ENCODE results near the gene ZSCAN5A.
"Not testable (repeated sequence)": the region's sequence is repeated elsewhere in the genome, so short reads cannot be mapped to it uniquely, and the experiment has no call there.

The ZSCAN5A gene

GRCh38 chr19:56217039-56217949 lies 97.3 kb downstream of the ZSCAN5A start:
- FAIRE-seq, result no peak
- DNase-seq (ENCODE audit: insufficient read length, low spot score), result no peak

GRCh38 chr19:56211718-56212117 lies 102.9 kb downstream of the ZSCAN5A start:
- FAIRE-seq (no peak), DNase-seq (ENCODE audit: insufficient read length, low spot score) (no peak)

- not testable (repeated sequence) for FAIRE-seq; DNase-seq (ENCODE audit: insufficient read length, low spot score)
These were observed 104.6 kb downstream of the ZSCAN5A start for GRCh38 chr19:56210036-56210435.

- DNase-seq (ENCODE audit: insufficient read length, low spot score) (no peak), FAIRE-seq (no peak)
These were observed 105.5 kb downstream of the ZSCAN5A start for GRCh38 chr19:56209091-56209490.

GRCh38 chr19:56207581-56207980 lies 107.1 kb downstream of the ZSCAN5A start:
- FAIRE-seq; DNase-seq (ENCODE audit: insufficient read length, low spot score): not testable (repeated sequence)

GRCh38 chr19:56201973-56202372 lies 112.7 kb downstream of the ZSCAN5A start, which contains the start of gene ZSCAN5C:
ZSCAN5C (plus strand) TSS chr19:56202273; CDS start chr19:56205914, 3,641 bp downstream.
- DNase-seq (ENCODE audit: insufficient read length, low spot score), result no peak
- no peak for FAIRE-seq

GRCh38 chr19:56199687-56200086 lies 115.0 kb downstream of the ZSCAN5A start:
- FAIRE-seq (no peak), DNase-seq (ENCODE audit: insufficient read length, low spot score) (no peak)

- not testable (repeated sequence) for FAIRE-seq; DNase-seq (ENCODE audit: insufficient read length, low spot score)
These were observed 117.0 kb downstream of the ZSCAN5A start, which contains the start of gene ZSCAN5B for GRCh38 chr19:56197646-56198045. ZSCAN5B (minus strand) TSS chr19:56197783; CDS start chr19:56193052, 4,731 bp downstream.

GRCh38 chr19:56193981-56194640 lies 120.5 kb downstream of the ZSCAN5A start:
- DNase-seq (ENCODE audit: insufficient read length, low spot score), result no peak
- no peak for FAIRE-seq

GRCh38 chr19:56191711-56192110 lies 122.9 kb downstream of the ZSCAN5A start:
- FAIRE-seq, result no peak
- no peak for DNase-seq (ENCODE audit: insufficient read length, low spot score)

- FAIRE-seq (no peak), DNase-seq (ENCODE audit: insufficient read length, low spot score) (no peak)
These were observed 123.5 kb downstream of the ZSCAN5A start for GRCh38 chr19:56191115-56191514.

GRCh38 chr19:56189785-56190184 lies 124.9 kb downstream of the ZSCAN5A start:
- FAIRE-seq (no peak), DNase-seq (ENCODE audit: insufficient read length, low spot score) (no peak)

- FAIRE-seq (no peak), DNase-seq (ENCODE audit: insufficient read length, low spot score) (no peak)
These were observed 136.9 kb downstream of the ZSCAN5A start for GRCh38 chr19:56177564-56178243.

- DNase-seq (ENCODE audit: insufficient read length, low spot score) (no peak), FAIRE-seq (no peak)
These were observed 137.8 kb downstream of the ZSCAN5A start for GRCh38 chr19:56176881-56177280.

GRCh38 chr19:56176310-56176709 lies 138.3 kb downstream of the ZSCAN5A start:
- not testable (repeated sequence) for DNase-seq (ENCODE audit: insufficient read length, low spot score); FAIRE-seq

GRCh38 chr19:56175861-56176307 lies 138.8 kb downstream of the ZSCAN5A start, which contains the start of gene GALP:
GALP (plus strand) TSS chr19:56176008; CDS start chr19:56177109, 1,101 bp downstream.
- FAIRE-seq; DNase-seq (ENCODE audit: insufficient read length, low spot score): not testable (repeated sequence)

GRCh38 chr19:56174550-56174949 lies 140.1 kb downstream of the ZSCAN5A start:
- no peak for DNase-seq (ENCODE audit: insufficient read length, low spot score)
- no peak for FAIRE-seq

- DNase-seq (ENCODE audit: insufficient read length, low spot score) (no peak), FAIRE-seq (no peak)
These were observed 140.6 kb downstream of the ZSCAN5A start for GRCh38 chr19:56174086-56174485.

All from HTR-8/SVneo (cell line).